GM19328 (cell line): Measurements from ENCODE around the gene HMCN2.

Experiments used
- ATAC-seq: cut with Tn5 transposase; IDR thresholded peaks from one replicate; pipeline ENCODE4 v1.9.1; 2021; ENCODE audit warnings: mild to moderate bottlenecking, moderate library complexity; ENCODE audit not compliant: unreplicated experiment

The HMCN2 gene

GRCh38 chr9:130444565-130445221 lies 179.1 kb downstream of the HMCN2 start, which contains the start of gene ASS1:
Gene ASS1 (plus strand): TSS chr9:130444961. CDS start chr9:130452229, 7,268 bp downstream.
- no peak for ATAC-seq

DNA sequence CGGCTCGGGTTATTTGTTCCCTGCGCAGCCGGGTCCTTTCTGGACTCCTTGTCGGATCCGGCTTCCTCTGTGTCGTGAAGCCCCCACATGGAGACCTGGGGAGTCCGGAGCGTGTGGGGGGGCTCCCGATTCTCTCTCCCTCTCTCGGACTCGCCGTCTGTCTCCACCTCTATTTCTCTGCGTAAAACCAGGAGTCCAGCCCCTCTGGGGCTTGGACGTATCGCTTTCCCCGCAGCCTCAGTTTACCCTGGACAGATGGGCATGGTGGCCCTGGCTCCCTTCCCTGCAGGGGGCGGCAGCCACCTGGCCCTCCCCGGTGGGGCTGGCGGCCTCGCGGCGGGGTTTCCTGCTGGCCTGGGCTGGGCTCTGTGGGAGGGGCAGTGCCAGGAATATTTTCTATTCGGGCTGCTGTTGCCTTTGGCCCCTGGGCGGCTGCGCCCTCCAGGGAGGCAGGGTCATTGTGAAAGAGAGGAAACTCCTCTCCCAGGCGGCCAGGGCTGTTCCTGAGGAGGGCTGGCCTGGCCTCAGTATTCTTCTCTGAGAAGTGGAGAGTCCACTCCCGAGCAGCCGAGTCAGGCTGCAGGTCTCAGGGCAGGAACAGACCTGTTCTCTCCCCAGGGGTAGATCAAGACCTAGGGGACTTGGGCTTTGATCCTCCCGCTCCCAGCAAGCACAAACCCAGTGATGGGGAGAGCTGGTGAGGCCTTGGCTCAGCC lies 179.9 kb downstream of the HMCN2 start:
- no peak for ATAC-seq

DNA sequence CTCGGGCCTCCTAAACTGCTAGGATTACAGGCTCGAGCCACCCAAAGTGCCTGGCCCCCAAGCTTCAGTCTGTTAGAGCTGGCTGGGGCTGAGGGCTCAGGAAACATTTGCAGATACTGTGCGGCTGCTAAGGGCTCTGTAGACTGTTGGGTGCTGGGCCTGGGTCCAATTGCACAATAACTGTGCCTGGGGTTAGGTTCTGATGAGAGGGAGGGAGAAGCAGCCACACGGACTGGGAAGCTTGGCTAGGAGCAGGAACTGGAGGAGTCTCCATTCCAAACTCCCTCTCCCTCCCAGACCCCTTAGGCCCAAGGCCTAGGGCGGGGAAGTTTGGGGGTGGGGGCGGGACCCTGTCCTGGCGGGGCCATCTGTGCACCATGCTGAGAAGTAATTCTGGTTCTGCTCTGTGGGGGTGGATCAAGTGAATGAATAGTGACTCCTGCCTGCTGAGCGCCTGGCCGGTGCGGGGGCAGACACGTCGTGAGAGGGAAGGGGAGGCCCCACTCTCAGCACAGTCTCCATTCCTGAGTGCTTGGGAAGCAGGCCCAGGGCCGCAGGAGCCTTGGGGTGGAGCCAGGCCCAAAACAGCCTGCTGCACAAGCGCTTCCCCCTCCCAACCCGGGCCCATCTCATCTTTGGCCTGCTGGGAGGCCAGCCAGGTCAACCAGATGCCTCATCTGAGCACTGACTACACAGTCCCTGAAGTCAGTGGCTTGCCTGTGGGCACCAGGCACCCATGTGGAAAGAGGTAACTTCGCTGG lies 180.7 kb downstream of the HMCN2 start:
- ATAC-seq = no peak

GRCh38 chr9:130447193-130447816 lies 181.7 kb downstream of the HMCN2 start:
- ATAC-seq = no peak

- ATAC-seq = no peak
These were observed 182.6 kb downstream of the HMCN2 start for GRCh38 chr9:130448035-130448624.

DNA sequence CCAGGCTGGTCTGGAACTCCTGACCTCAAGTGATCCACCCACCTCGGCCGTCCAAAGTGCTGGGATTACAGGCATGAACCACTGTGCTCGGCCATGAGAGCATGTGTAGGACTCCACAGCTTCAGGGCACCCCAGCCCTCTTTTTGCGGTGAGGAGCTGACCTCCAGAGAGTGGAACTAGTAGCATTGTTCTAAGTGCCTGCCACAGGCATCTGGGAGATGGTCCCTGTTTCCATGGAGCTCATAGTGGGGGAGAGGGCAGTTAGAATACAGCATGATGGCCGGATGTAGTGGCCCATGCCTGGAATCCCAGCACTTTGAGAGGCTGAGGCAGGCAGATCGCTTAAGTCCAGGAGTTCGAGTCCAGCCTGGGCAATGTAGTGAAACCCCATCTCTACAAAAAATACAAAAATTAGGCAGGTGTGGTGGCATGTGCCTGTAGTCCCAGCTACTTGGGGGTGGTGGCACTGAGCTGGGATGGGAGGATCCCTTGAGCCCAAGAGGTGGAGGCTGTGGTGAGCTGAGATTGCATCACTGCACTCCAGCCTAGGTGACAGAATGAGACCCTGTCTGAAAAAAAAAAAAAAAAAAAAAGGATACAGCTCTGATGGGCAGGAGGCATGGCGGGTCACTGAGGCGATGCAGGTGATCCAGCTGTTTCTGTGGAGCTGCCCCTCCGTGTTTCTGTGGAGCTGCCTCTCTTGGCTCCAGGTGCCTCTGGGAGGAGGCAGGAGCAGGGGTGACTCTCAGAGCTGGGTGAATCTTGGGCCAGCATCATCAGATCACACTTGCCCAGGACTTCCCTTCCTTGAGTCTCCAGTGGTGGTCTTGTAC lies 183.4 kb downstream of the HMCN2 start:
- ATAC-seq = no peak

DNA sequence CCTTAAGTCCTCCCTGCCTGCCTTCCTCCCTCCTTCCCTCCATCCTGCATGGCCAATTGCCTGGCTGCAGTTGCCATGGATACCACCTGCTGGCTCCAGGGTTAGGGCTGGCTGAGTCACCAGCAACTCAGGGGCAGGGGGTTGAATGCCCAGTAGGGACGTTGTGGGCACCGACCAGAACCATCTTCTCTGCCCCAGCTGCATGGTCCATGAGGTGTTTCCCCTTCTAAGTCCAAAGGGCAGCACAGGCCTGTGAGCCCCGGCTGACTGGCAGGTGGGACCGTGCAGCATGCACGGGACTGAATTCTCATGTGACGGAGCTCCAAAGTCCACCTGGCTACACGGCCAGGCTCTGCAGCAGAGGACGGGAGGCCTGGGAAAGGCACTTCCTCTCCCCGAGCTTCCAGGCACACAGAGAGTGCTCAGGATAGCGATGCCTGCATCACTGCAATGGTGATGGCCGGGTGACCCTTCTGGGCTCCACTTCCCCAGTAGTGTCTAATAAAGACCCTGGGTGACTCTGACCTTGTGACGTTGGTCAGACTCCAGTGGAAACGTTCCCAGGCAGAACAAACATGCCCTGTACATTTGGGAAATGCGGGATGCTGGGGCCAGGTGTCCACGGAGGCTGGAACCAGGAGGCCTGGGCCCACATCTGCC lies 184.9 kb downstream of the HMCN2 start:
- ATAC-seq = no peak

DNA sequence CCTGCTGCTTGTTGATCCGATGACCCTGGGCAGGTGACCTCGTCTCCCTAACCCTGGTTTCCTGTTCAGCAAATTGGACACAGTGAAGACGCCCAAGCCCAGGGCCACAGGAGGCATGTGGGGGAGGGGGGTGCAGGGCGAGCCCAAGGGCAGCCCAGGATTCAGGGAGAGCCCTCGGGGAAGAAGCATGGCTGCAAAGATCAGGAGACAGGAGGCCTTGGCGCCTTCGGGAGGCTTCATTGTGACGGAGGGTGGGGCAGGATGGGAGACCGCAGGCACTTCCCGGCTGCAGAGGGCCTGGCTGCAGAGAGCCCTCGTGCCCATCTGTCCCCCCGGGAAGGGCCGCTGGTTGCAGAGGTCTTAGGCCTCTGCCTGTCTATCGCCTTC lies 185.4 kb downstream of the HMCN2 start:
- ATAC-seq = no peak

DNA sequence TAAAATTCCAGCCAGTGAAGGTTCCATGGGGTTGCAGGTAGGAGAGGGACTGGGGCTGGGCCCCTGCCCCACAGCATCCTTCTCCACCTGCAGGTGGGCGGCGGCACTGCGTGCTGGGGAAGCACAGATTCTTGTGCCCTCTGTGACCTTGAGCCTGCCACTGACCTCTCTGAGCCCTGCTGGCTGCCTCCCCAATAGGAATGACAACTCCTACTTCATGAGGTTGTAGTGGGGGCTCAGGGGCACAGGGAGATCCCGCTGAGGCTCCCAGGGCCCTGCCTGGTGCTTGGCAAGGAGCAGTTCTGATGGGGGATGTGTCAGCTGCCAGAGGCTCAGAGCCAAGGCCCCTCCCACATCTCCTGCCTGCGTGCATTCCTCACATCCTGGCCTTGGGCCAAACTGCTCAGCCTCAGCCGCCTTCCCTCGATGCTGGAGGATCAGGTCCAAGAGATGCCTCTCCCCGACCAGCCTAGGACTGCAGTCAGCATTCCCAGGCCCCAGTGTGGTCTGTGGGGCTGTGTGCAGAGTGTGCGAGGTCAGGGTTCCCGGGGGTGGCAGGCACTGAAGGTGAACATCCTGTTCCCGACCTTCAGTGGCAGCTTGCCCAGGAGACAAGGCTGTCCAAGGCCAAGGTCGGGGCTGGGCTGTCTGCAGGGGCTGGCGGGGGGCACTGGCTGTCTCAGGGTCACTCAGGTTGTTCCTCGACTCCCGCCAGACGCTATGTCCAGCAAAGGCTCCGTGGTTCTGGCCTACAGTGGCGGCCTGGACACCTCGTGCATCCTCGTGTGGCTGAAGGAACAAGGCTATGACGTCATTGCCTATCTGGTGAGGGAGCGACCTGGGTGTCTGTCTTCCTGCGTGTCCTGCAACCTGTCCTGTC lies 186.2 kb downstream of the HMCN2 start:
- no peak for ATAC-seq

DNA sequence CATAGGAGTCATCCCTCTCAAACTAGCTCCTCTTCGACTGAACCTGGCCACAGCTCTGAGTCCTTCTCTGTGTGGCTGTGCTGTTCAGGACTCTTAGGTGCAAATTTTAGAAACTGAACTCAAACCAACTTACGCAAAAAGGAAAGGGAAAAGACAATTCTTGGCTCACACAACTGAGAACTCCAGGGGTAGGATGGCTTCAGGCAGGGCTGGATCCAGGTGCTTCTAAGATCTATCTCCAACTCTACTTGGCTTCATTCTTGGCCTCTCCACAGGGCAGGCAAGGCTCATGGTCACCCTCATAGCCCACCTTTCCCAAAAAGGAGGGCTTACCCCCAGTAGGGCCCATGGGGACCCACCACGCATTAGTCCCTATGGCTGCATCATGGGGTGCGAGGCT lies 187.3 kb downstream of the HMCN2 start:
- no peak for ATAC-seq

DNA sequence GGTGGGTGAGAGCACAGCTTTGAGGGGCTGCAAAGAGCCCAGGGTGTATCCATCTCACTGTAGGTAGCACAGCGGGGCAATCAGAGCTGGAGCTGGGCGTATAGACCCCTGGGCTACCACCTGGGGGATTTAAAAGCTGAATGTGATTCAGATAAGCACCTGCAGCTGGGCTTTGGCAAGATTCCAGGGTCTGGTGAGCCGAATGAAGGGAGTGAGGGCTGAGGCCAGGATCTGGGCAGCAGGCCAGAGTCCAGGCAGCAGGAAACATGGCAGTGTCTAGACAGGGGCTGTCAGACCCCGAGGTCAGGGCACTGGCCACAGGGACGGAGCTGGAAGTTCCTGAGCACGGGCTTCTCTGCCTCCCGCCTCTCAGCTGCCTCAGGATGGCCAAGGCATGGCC lies 187.9 kb downstream of the HMCN2 start:
- no peak for ATAC-seq

GRCh38 chr9:130454096-130454811 lies 188.7 kb downstream of the HMCN2 start:
- ATAC-seq = no peak

DNA sequence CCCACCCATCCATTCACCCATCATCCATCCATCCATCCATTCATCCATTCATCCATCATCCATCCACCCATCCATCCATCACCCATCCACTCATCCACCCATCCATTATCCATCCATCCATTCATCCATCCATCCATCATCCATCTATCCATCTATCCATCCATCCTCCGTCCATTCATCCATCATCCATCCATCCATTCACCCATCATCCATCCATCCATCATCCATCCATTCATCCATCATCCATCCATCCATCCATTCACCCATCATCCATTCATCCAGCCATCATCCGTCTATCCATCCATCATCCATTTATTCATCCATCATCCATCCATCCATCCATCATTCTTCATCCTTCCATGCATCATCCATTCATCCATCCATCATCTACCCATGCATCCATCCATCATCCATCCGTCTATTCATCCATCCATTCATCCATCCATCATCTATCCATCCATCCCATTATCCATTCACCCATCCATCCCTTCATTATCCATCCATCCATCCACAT lies 189.3 kb downstream of the HMCN2 start:
- ATAC-seq = no peak

DNA sequence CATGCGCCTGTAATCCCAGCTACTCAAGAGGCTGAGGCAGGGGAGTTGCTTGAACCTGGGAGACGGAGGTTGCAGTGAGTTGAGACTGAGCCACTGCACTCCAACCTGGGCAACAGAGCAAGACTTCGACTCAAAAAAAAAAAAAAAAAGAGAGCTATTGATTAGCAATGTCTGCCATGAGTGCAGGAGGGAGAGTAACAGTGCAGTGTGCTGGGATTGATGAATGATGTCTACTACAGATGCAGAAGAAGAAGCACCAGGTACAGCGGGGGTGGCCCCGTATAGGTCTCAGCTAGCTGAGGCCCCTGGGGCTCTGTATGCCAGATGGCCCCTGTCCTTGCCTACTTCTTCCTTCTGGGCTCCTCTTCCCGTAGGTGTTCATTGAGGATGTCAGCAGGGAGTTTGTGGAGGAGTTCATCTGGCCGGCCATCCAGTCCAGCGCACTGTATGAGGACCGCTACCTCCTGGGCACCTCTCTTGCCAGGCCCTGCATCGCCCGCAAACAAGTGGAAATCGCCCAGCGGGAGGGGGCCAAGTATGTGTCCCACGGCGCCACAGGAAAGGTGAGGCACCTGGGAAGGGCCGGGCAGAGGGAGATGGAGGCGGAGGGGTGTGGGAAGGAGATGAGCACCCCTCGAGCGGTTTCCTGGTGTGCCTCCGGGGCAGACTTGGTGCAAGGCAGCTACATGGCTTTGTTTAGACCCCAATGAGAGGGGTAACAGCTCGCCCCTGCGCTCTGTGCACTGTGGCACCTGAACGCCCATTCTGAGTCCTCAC lies 192.7 kb downstream of the HMCN2 start:
- no peak for ATAC-seq

DNA sequence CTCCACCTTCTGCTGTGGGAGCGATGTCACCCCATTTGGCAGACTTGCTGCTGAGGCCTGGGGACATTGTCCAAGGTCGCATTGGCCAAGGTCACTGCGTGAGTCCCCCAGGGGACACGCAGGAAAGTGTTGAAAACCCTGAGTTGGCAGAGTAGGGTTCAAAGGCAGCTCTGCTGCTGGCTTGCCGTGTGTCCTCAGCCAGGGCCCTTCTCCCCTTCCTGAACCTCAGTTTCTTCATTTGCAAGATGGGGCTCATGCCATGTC lies 193.2 kb downstream of the HMCN2 start:
- no peak for ATAC-seq

DNA sequence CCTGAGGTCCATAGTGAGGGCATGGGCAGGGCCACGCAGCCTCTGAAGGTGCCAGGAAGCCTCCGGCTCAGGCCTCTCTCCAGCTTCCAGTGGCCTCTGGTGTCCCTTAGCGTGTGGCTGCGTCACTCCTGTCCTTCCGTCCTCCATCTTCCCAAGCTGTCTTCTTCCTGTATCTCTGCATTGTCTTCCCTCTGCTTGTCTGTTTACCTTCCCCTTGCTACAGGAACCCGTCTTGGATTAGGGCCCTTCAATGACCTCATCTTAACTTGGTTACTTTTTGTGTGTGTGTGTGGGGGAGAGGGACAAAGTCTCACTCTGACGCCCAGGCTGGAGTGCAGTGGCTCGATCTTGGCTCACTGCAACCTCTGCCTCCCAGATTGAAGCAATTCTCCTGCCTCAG lies 193.6 kb downstream of the HMCN2 start:
- ATAC-seq = no peak

- ATAC-seq = no peak
These were observed 194.5 kb downstream of the HMCN2 start for GRCh38 chr9:130459941-130460669.
